Kidney epithelial cell (primary cell): ENCODE data around the gene GLIS1. TPM values are rescaled to one million over a fixed set of nuclear protein-coding genes. Genes with fewer than 3 reads are reported as not detected.

Experiments used
- DNase-seq: peaks from one replicate; pipeline ENCODE4 v3.0.0-alpha.2; 2010; ENCODE audit warnings: low read depth
- H3K27me3 ChIP-seq: 2 replicates; pipeline ENCODE4 v1.6.0; 2011; ENCODE audit warnings: low read length; ENCODE audit not compliant: control insufficient read depth, insufficient read depth
- H3K36me3 ChIP-seq: 2 replicates; pipeline ENCODE4 v1.5.1; 2011; ENCODE audit warnings: low read length; ENCODE audit not compliant: control insufficient read depth, insufficient read depth
- H3K4me3 ChIP-seq: 2 replicates; pipeline ENCODE4 v1.5.1; 2011; ENCODE audit warnings: low read depth, mild to moderate bottlenecking, control low read depth, low read length
- total RNA-seq: library from RNA; depleted of rRNA; stranded (reverse); fragments of >200 nt; gene quantifications from 2 replicates; pipeline ENCODE4 v1.2.3, GENCODE V29; 2015
- TF ChIP-seq, protein P1 (sequence below): IDR thresholded peaks from 2 replicates; pipeline ENCODE4 v1.5.1; 2011; ENCODE audit warnings: mild to moderate bottlenecking, moderate library complexity, low read length, control low read depth, inconsistent platforms; ENCODE audit not compliant: insufficient read depth, poor library complexity, severe bottlenecking

GLIS1 gene
- total RNA-seq, 1 donor from 2014 or later: 0.63 TPM

DNA sequence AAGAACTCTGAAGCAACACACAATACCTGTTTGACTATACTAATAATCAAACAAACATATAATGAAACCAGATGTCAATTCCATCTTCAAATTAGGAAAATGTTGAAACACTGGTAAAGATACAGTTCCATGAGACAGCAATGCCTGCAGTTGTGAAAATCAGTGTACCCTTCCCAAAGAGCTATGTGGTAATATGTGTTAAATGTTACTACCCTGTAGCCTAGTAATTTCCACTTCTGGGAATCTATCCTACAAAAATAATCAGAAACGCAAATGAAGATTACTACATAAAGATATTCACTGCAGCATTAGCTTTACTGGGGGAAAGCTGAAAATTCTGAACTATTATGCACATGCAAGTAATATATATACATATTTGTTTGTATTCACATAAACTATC is 16.9 kb downstream of the GLIS1 start:
- no peak for DNase-seq
- H3K27me3 ChIP-seq: no peaks in the 10 kb centered on the region
- H3K36me3 ChIP-seq: no peaks in the 10 kb centered on the region
- TF ChIP-seq, protein P1, sequence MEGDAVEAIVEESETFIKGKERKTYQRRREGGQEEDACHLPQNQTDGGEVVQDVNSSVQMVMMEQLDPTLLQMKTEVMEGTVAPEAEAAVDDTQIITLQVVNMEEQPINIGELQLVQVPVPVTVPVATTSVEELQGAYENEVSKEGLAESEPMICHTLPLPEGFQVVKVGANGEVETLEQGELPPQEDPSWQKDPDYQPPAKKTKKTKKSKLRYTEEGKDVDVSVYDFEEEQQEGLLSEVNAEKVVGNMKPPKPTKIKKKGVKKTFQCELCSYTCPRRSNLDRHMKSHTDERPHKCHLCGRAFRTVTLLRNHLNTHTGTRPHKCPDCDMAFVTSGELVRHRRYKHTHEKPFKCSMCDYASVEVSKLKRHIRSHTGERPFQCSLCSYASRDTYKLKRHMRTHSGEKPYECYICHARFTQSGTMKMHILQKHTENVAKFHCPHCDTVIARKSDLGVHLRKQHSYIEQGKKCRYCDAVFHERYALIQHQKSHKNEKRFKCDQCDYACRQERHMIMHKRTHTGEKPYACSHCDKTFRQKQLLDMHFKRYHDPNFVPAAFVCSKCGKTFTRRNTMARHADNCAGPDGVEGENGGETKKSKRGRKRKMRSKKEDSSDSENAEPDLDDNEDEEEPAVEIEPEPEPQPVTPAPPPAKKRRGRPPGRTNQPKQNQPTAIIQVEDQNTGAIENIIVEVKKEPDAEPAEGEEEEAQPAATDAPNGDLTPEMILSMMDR: no peak
- H3K4me3 ChIP-seq: no peak overlapping the region

DNA sequence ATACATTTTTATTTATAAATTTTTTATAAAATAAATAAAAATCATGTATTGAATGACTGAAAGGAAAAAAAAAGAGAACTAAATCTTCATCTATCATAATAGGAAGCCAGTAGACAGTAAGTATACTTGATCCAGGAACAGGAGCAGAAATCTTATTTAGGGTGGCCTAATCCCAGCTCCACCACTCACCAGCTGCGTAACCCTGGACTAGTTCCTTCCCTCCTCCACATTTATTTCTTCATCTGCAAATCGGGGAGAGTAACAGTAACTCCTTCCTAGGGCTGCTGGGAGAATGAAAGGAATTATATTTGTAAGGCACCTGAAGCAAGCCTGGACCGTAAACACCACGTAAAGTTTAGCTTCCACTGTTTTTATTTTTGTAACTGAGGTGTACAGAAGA is 17.9 kb downstream of the GLIS1 start:
- TF ChIP-seq, protein P1: no peak
- no peaks in the 10 kb centered on the region for H3K27me3 ChIP-seq
- no peak overlapping the region for H3K4me3 ChIP-seq
- no peak for DNase-seq
- H3K36me3 ChIP-seq: no peaks in the 10 kb centered on the region

DNA sequence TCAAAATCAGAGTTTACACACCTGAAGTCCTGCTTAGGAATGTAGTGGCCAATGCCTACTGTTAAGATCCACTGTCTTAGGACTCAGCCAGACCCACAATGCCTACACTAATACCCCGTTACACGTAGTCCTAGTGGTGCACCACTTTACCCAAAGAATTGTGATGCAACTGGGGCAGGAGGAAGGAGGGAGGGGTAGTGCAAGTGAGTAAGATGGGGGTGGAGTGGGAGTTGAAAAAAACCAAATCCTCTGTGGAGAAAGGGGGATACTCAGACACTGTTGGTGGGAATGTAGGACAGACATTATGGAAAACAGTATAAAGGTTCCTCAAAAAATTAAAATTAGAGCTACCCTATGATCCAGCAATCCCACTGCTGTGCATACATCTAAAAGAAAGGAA is 19.5 kb downstream of the GLIS1 start:
- no peak for DNase-seq
- H3K4me3 ChIP-seq: no peak overlapping the region
- H3K36me3 ChIP-seq: no peaks in the 10 kb centered on the region
- TF ChIP-seq, protein P1: no peak
- no peaks in the 10 kb centered on the region for H3K27me3 ChIP-seq

DNA sequence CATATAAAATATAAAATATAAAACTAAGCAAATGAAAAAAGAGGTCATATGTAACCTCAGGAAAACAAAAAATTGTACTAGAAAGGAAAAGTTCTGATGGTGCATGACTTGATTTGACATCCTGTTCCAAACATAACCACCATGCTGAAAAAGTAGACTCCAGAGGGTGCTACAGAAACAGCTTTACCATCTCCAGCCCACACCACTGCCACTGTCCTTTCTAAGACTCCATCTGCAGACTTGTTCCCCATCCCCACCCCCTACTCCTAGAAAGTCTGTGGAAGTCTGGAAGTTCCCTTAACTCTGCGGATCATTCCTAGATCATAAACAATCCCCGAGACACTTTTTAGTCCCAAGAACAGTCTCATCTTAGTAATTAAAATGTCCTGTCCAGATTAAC is 20.5 kb downstream of the GLIS1 start:
- no peak for DNase-seq
- Histone ChIP-seq H3K4me3 (no peak overlapping the region), H3K36me3 (no peaks in the 10 kb centered on the region), H3K27me3 (no peaks in the 10 kb centered on the region)
- TF ChIP-seq, protein P1: no peak

DNA sequence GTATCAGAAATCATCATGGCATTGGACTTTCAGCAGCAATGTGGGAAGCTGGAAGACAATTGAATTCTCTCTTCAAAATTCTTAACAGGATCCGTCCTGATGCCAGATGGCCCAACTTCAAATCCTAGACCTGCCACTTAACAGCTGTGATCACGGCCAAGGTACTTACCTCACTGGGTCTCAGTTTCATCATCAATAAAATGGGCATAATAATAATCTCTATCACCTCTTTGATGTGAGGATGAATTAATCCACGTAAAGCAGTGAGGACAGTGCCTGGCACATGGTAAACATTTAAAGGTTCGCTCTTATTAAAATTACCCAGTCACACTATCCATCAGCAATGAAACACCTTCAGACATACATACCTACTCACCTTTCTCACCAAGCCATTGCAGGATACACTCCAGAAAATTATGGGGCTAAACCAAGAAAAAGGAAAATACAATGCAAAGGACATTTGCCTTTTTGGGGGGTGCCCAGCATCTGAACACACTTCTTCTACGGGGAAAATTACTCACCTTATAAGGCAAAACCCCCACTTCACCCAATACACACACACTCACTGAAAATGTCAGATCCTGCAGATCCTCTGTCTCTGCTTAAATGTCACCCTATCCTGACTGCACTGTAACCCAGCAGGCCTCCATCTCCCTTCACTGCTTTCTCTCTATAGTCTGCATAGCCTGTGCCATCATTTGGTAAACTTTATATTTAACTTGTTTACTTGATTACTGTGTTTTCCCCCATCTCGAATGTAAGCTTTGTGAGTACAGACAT is 21.7 kb downstream of the GLIS1 start:
- Histone ChIP-seq H3K36me3 (no peaks in the 10 kb centered on the region), H3K4me3 (no peak overlapping the region), H3K27me3 (no peaks in the 10 kb centered on the region)
- DNase-seq: no peak
- TF ChIP-seq, protein P1: no peak

DNA sequence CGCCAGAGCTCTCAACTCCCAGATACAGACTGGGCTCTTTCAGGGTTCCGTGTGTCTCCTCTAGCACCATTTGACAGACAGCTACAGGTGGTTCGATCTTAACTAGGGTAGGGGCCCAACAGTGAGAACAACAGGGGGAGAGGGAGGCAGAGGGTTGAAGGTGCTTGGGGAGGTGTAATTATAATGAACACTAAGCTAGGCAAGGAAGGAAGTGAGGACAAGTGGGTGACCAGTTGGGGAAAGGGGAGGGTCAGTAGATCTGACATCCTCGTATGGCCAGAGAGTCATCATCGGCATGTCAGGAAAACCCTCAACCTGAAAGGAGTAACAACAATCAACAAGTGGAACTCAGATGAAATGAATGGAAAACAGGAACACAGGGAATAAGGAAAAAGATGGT is 22.8 kb downstream of the GLIS1 start:
- no peak overlapping the region for H3K4me3 ChIP-seq

More for the DNA sequence above, 22.8 kb downstream of the GLIS1 start:
- Histone ChIP-seq H3K36me3 (no peaks in the 10 kb centered on the region), H3K27me3 (no peaks in the 10 kb centered on the region)
- DNase-seq: no peak
- TF ChIP-seq, protein P1: no peak
